GM19238 (cell line): ENCODE data around the gene CLCNKA.
"Not testable (repeated sequence)": the region's sequence is repeated elsewhere in the genome, so short reads cannot be mapped to it uniquely, and the experiment has no call there.

Experiments
- DNase-seq: peaks from one replicate; pipeline ENCODE4 v3.0.0; 2011; ENCODE audit warnings: low spot score; ENCODE audit not compliant: insufficient read length

The CLCNKA gene

GRCh38 chr1:16021681-16022080, at the start of gene CLCNKA:
TSS of gene CLCNKA (plus strand) at chr1:16022036. CDS start at chr1:16022620, 584 bp downstream.
- DNase-seq = no peak

- no peak for DNase-seq
Measured at GRCh38 chr1:15972409-15972808, 49.4 kb upstream of the CLCNKA start.

- DNase-seq = no peak
Measured at GRCh38 chr1:15973772-15974171, 48.1 kb upstream of the CLCNKA start.

- no peak for DNase-seq
Measured at GRCh38 chr1:15974855-15975254, 47.0 kb upstream of the CLCNKA start.

- peak; percentile 67 for DNase-seq
Measured at GRCh38 chr1:15975358-15975804, 46.5 kb upstream of the CLCNKA start.

- peak; percentile 96 for DNase-seq
Measured at GRCh38 chr1:15975805-15976680, 45.8 kb upstream of the CLCNKA start, which contains the start of gene ZBTB17. TSS of gene ZBTB17 (minus strand) at chr1:15976101. CDS start at chr1:15948495, 27,606 bp downstream.

GRCh38 chr1:15977947-15978346, 43.9 kb upstream of the CLCNKA start:
- not testable (repeated sequence) for DNase-seq

GRCh38 chr1:15981679-15982078, 40.2 kb upstream of the CLCNKA start:
- no peak for DNase-seq

- no peak for DNase-seq
Measured at GRCh38 chr1:15983275-15983674, 38.6 kb upstream of the CLCNKA start.

- no peak for DNase-seq
Measured at GRCh38 chr1:15985611-15986297, 36.1 kb upstream of the CLCNKA start.

GRCh38 chr1:15988856-15989736, 32.7 kb upstream of the CLCNKA start:
- no peak for DNase-seq

- DNase-seq = no peak
Measured at GRCh38 chr1:15989776-15990175, 32.1 kb upstream of the CLCNKA start.

- DNase-seq = no peak
Measured at GRCh38 chr1:15991427-15992186, 30.2 kb upstream of the CLCNKA start.

- no peak for DNase-seq
Measured at GRCh38 chr1:15992187-15992553, 29.7 kb upstream of the CLCNKA start.

GRCh38 chr1:15992582-15993500, 29.0 kb upstream of the CLCNKA start:
- no peak for DNase-seq

GRCh38 chr1:15993666-15994065, 28.2 kb upstream of the CLCNKA start:
- DNase-seq = no peak

- no peak for DNase-seq
Measured at GRCh38 chr1:15994081-15994480, 27.8 kb upstream of the CLCNKA start.

- no peak for DNase-seq
Measured at GRCh38 chr1:15994590-15995351, 27.1 kb upstream of the CLCNKA start.

- no peak for DNase-seq
Measured at GRCh38 chr1:15997076-15997585, 24.7 kb upstream of the CLCNKA start.
